RWPE2 (cell line): Measurements from ENCODE around the gene TMEM163.
"Not testable (repeated sequence)": the region's sequence is repeated elsewhere in the genome, so short reads cannot be mapped to it uniquely, and the experiment has no call there.

ENCODE experiments used
- ATAC-seq: fragments of 200-7000 bp; cut with Tn5 transposase; 3 replicates; pipeline ENCODE4 v1.9.1; 2021; ENCODE audit warnings: low read depth
- DNase-seq: peaks from one replicate; pipeline ENCODE4 v3.0.0-alpha.2; 2020; ENCODE audit warnings: low spot score
- H3K27ac ChIP-seq: fragments of 450-650 bp; 2 replicates; pipeline ENCODE4 v1.5.1; 2017; ENCODE audit warnings: mild to moderate bottlenecking; ENCODE audit not compliant: poor library complexity, severe bottlenecking
- H3K27me3 ChIP-seq: fragments of 250-450 bp; sonication (Bioruptor Pico); 2 replicates; pipeline ENCODE4 v1.5.1; 2021; ENCODE audit warnings: mild to moderate bottlenecking, moderate library complexity; ENCODE audit not compliant: insufficient read depth, poor library complexity, severe bottlenecking
- H3K36me3 ChIP-seq: fragments of 250-450 bp; sonication (Bioruptor Pico); 2 replicates; pipeline ENCODE4 v1.5.1; 2020; ENCODE audit warnings: low read depth, mild to moderate bottlenecking, moderate library complexity
- H3K4me1 ChIP-seq: fragments of 250-450 bp; sonication (Bioruptor Pico); 2 replicates; pipeline ENCODE4 v1.5.1; 2021; ENCODE audit warnings: mild to moderate bottlenecking, moderate library complexity; ENCODE audit not compliant: insufficient read depth, poor library complexity, severe bottlenecking
- H3K4me3 ChIP-seq: fragments of 250-450 bp; sonication (Bioruptor Pico); 2 replicates; pipeline ENCODE4 v1.5.1; 2021; ENCODE audit warnings: mild to moderate bottlenecking, moderate library complexity; ENCODE audit not compliant: severe bottlenecking
- H3K9me3 ChIP-seq: fragments of 250-450 bp; sonication (Bioruptor Pico); 2 replicates; pipeline ENCODE4 v1.5.1; 2021; ENCODE audit warnings: mild to moderate bottlenecking, moderate library complexity; ENCODE audit not compliant: severe bottlenecking
- TF ChIP-seq, protein P1 (sequence below): fragments of 450-650 bp; IDR thresholded peaks from one replicate; pipeline ENCODE4 v1.5.1; 2017; ENCODE audit warnings: mild to moderate bottlenecking, moderate library complexity; ENCODE audit not compliant: poor library complexity, severe bottlenecking

TMEM163 gene

DNA sequence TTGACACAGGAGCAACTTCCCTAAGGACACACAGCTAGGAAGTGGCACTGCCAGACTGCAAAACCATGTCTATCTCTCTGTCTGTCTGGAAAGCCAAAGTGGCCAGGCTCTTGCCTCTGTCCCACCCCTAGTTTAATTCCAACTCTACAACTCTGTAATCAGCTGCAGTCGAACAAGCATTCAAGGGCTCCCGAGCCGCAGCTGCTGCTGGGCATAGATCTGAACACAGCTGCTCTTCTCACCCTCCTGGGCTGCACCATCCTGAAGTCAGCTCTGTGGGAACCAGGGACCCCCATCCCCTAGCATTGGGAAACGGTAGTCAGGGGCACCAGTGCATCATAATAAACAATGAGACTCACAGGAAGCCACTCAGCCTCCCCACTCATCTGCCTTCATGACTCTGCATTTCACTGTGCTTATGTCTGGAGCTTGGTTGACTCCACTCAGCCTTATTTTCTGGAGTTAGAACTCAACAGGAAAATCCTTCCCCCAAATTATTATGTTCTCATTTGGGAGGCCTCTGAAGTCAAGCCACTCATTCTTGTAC lies 44.4 kb upstream of the TMEM163 start:
- Histone ChIP-seq H3K9me3 (no peaks in the 10 kb centered on the region), H3K27ac (no peak overlapping the region), H3K27me3 (no peaks in the 10 kb centered on the region)

DNA sequence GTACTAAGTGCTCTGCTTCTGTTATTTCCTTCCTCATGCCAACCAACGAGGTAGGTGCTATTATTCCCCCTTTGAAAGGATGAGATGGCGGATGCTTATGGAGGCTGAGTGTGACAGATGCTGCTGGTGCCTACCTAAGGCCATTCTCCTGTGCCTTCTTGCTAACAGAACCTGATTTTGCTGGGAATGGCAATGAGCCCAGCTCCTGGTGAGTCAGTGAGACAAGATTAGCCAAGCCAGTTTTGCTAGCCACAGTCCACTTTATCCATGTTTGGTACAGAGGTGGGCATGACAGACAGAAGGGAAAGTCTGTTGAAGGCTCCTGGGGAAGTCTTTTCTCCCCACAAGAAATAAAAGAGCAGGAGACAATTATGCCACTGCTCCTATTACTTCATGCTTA lies 43.7 kb upstream of the TMEM163 start:
- H3K9me3 ChIP-seq: no peaks in the 10 kb centered on the region
- ATAC-seq: peak; percentile 58; the same call in 2 of the 3 replicates
- H3K36me3 ChIP-seq: no peaks in the 10 kb centered on the region
- DNase-seq: no peak
- TF ChIP-seq, protein P1, sequence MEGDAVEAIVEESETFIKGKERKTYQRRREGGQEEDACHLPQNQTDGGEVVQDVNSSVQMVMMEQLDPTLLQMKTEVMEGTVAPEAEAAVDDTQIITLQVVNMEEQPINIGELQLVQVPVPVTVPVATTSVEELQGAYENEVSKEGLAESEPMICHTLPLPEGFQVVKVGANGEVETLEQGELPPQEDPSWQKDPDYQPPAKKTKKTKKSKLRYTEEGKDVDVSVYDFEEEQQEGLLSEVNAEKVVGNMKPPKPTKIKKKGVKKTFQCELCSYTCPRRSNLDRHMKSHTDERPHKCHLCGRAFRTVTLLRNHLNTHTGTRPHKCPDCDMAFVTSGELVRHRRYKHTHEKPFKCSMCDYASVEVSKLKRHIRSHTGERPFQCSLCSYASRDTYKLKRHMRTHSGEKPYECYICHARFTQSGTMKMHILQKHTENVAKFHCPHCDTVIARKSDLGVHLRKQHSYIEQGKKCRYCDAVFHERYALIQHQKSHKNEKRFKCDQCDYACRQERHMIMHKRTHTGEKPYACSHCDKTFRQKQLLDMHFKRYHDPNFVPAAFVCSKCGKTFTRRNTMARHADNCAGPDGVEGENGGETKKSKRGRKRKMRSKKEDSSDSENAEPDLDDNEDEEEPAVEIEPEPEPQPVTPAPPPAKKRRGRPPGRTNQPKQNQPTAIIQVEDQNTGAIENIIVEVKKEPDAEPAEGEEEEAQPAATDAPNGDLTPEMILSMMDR: no peak
- H3K4me1 ChIP-seq: no peaks in the 10 kb centered on the region
- no peak overlapping the region for H3K4me3 ChIP-seq
- no peaks in the 10 kb centered on the region for H3K27me3 ChIP-seq
- H3K27ac ChIP-seq: no peak overlapping the region

More for the DNA sequence above, 44.4 kb upstream of the TMEM163 start:
- Histone ChIP-seq H3K4me3 (no peak overlapping the region), H3K36me3 (no peaks in the 10 kb centered on the region), H3K4me1 (no peaks in the 10 kb centered on the region)
- no peak for ATAC-seq
- no peak for DNase-seq
- TF ChIP-seq, protein P1: no peak

DNA sequence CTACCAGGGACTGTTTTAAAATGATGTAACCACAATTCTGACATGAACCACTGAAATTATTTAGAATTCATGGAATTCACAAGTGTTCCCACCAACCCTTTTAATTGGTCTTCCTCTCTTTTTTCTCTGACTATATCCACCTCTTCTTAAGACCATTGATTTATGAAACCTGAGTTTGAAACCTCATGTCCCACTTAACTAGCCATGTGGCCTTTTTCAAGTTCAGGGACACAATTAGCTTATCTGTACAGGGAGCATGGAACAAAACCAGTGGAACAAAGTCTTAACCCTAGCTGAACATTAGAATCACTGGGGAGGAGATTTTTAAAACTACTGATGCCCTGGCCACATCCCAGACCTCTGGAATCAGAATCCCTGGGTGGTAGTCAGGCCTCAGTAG lies 41.6 kb upstream of the TMEM163 start:
- H3K9me3 ChIP-seq: no peaks in the 10 kb centered on the region
- no peaks in the 10 kb centered on the region for H3K4me1 ChIP-seq
- DNase-seq: no peak
- no peaks in the 10 kb centered on the region for H3K27me3 ChIP-seq
- ATAC-seq: no peak
- TF ChIP-seq, protein P1: no peak
- no peak overlapping the region for H3K27ac ChIP-seq
- H3K36me3 ChIP-seq: no peaks in the 10 kb centered on the region
- no peak overlapping the region for H3K4me3 ChIP-seq

DNA sequence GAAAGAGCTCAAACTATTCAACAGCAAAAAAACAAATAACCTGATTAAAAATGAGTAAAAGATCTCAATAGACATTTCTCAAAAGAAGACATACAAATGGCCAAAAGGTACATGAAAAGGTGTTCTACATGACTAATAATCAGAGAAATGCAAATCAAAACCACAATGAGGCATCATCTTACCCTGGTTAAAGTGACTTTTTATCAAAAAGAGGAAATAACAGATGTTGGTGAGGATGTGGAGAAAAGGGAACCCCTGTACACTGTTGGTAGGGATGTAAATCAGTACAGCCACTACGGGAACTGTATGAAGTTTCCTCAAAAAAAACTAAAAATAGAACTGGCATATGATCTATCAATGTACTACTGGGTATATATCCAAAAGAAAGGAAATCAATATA lies 39.8 kb upstream of the TMEM163 start:
- DNase-seq (no peak), ATAC-seq (no peak)
- no peaks in the 10 kb centered on the region for H3K4me1 ChIP-seq
- no peaks in the 10 kb centered on the region for H3K36me3 ChIP-seq
- H3K27ac ChIP-seq: no peak overlapping the region
- TF ChIP-seq, protein P1: no peak
- no peaks in the 10 kb centered on the region for H3K27me3 ChIP-seq
- no peak overlapping the region for H3K4me3 ChIP-seq
- no peaks in the 10 kb centered on the region for H3K9me3 ChIP-seq

DNA sequence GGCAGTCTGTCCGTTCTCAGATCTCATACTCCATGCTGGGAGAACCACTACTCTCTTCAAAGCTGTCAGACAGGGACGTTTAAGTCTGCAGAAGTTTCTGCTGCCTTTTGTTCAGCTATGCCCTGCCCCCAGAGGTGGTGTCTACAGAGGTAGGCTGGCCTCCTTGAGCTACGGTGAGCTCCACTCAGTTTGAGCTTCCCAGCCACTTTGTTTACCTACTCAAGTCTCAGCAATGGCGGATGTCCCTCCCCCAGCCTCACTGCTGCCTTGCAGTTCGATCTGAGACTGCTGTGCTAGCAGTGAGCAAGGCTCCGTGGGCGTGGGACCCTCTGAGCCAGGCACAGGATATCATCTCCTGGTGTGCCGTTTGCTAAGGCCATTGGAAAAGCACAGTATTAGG lies 33.2 kb upstream of the TMEM163 start:
- H3K4me1 ChIP-seq, H3K36me3 ChIP-seq, DNase-seq, H3K4me3 ChIP-seq, H3K9me3 ChIP-seq, H3K27ac ChIP-seq, H3K27me3 ChIP-seq, ATAC-seq: not testable (repeated sequence)
